Endothelial cell of umbilical vein (primary cell): Measurements from ENCODE around the gene CNRIP1. TPM values are rescaled to one million over a fixed set of nuclear protein-coding genes. Genes with fewer than 3 reads are reported as not detected.

Experiments used
- BruUV-seq: library from RNA; stranded (reverse); fragments of 400-500 nt; replicated peaks from 2 replicates; lab custom pipeline; 2021; lab: Mats Ljungman, UMichigan
- CTCF ChIA-PET: fragments of 300-600, 350-600 bp; sonication (Branson Sonifier 250); formaldehyde crosslinking; loops from one replicate; lab custom pipeline; 2021; ENCODE audit warnings: antibody characterized with exemption, inconsistent platforms; lab: Charles Lee
- POLR2A ChIA-PET: fragments of 300-600, 350-600 bp; sonication (Branson Sonifier 250); formaldehyde crosslinking; loops from one replicate; lab custom pipeline; 2021; ENCODE audit warnings: antibody characterized with exemption, inconsistent platforms; lab: Charles Lee
- DNase-seq: peaks from one replicate; pipeline ENCODE4 v3.0.0-alpha.2; 2011; ENCODE audit warnings: low read depth, low spot score
- FAIRE-seq: peaks from 2 replicates; lab custom pipeline; 2011; peaks lifted over from hg19 to GRCh38; lab: Jason Lieb, UNC
- H2AFZ ChIP-seq: 2 replicates; pipeline ENCODE4 v1.6.0; 2012; ENCODE audit warnings: low read depth, low read length, control low read depth, inconsistent platforms
- H3K27ac ChIP-seq: 2 replicates; pipeline ENCODE4 v1.5.1; 2011; ENCODE audit warnings: low read depth, mild to moderate bottlenecking, control low read depth, low read length, moderate library complexity; ENCODE audit not compliant: insufficient read depth
- H3K27me3 ChIP-seq, 2 experiments: 2 replicates each; pipeline versions ENCODE4 v1.6.0 to v1.6.1; 2011; ENCODE audit warnings: low read length in 2 of 2, mixed read lengths in 1 of 2; ENCODE audit not compliant: control insufficient read depth in 2 of 2, insufficient read depth in 2 of 2
- H3K36me3 ChIP-seq, 2 experiments: 2 replicates in 1 of 2; 3 replicates in 1 of 2; pipeline ENCODE4 v1.5.1; 2011; ENCODE audit warnings: low read length in 2 of 2, mild to moderate bottlenecking in 1 of 2, moderate library complexity in 1 of 2; ENCODE audit not compliant: control insufficient read depth in 2 of 2, insufficient read depth in 2 of 2; ENCODE audit errors: extremely low read depth in 1 of 2
- H3K4me1 ChIP-seq: 3 replicates; pipeline ENCODE4 v1.5.1; 2011; ENCODE audit warnings: mild to moderate bottlenecking, low read length; ENCODE audit not compliant: control insufficient read depth, insufficient read depth; ENCODE audit errors: extremely low read depth
- H3K4me2 ChIP-seq: 2 replicates; pipeline ENCODE4 v1.6.1; 2011; ENCODE audit warnings: low read length, control low read depth, mixed read lengths; ENCODE audit not compliant: insufficient read depth
- H3K4me3 ChIP-seq, 3 experiments: fragments of 200-600 bp in 1 of 3; sonication (generic), shearing (Covaris generic) in 1 of 3; replicated peaks in 1 of 3; 2 replicates each; pipeline ENCODE4 v1.5.1; 2011 to 2016; ENCODE audit warnings: control low read depth in 3 of 3, low read length in 3 of 3, mild to moderate bottlenecking in 2 of 3, inconsistent platforms in 1 of 3, low read depth in 1 of 3, moderate library complexity in 1 of 3; ENCODE audit not compliant: insufficient read depth in 1 of 3
- H3K79me2 ChIP-seq: 2 replicates; pipeline ENCODE4 v1.6.0; 2012; ENCODE audit warnings: low read length, inconsistent platforms; ENCODE audit not compliant: control insufficient read depth, insufficient read depth
- H3K9ac ChIP-seq: replicated peaks from 2 replicates; pipeline ENCODE3; 2011; ENCODE audit warnings: low read length, control low read depth; ENCODE audit not compliant: insufficient read depth; ENCODE audit errors: extremely low read depth
- H3K9me1 ChIP-seq: replicated peaks from 3 replicates; pipeline ENCODE4 v1.6.0; 2011; ENCODE audit warnings: mild to moderate bottlenecking, low read length; ENCODE audit not compliant: control insufficient read depth, insufficient read depth; ENCODE audit errors: extremely low read depth
- H3K9me3 ChIP-seq: replicated peaks from 2 replicates; pipeline ENCODE4 v1.5.1; 2012; ENCODE audit warnings: low read length, inconsistent platforms; ENCODE audit not compliant: control insufficient read depth, insufficient read depth
- H4K20me1 ChIP-seq: replicated peaks from 2 replicates; pipeline ENCODE3; 2011; ENCODE audit warnings: mild to moderate bottlenecking, low read length; ENCODE audit not compliant: control insufficient read depth, insufficient read depth; ENCODE audit errors: extremely low read depth
- EZH2 ChIP-seq: IDR thresholded peaks from 2 replicates; pipeline ENCODE4 v1.6.1; 2012; ENCODE audit warnings: borderline replicate concordance, low read depth, mild to moderate bottlenecking, moderate library complexity, low read length, inconsistent platforms; ENCODE audit not compliant: severe bottlenecking
- FOS ChIP-seq: IDR thresholded peaks from 2 replicates; pipeline ENCODE4 v1.6.1; 2011; ENCODE audit warnings: mild to moderate bottlenecking, low read length, moderate library complexity, borderline replicate concordance; ENCODE audit not compliant: insufficient read depth
- GATA2 ChIP-seq: IDR thresholded peaks from 2 replicates; pipeline ENCODE4 v1.7.0; 2011; ENCODE audit warnings: low read depth, mild to moderate bottlenecking, moderate library complexity, mixed read lengths, low read length; ENCODE audit not compliant: insufficient read length, insufficient read depth
- JUN ChIP-seq: IDR thresholded peaks from 2 replicates; pipeline ENCODE4 v1.6.1; 2011; ENCODE audit warnings: borderline replicate concordance, low read depth; ENCODE audit not compliant: insufficient read length, insufficient read depth
- MAX ChIP-seq: IDR thresholded peaks from 2 replicates; pipeline ENCODE4 v1.6.1; 2011; ENCODE audit not compliant: insufficient read depth, insufficient read length
- MYC ChIP-seq: IDR thresholded peaks from one replicate; pipeline ENCODE4 v1.6.1; 2011; ENCODE audit warnings: mild to moderate bottlenecking, low read depth, low read length
- POLR2A ChIP-seq: IDR thresholded peaks from 2 replicates; pipeline ENCODE4 v1.6.1; 2012; ENCODE audit warnings: low read depth, mild to moderate bottlenecking, control low read depth, low read length
- POLR2AphosphoS5 ChIP-seq: IDR thresholded peaks from 2 replicates; pipeline ENCODE4 v1.6.1; 2012; ENCODE audit warnings: low read depth, mild to moderate bottlenecking, control low read depth, low read length, moderate library complexity; ENCODE audit not compliant: insufficient read depth
- dilution Hi-C: fragments of 300-500 bp; cut with MboI; formaldehyde crosslinking; loops from one replicate; pipeline ENCODE4 v1.15.0; 2019; ENCODE audit warnings: low sequenced_read_pairs; ENCODE audit not compliant: extremely low pct_ligation_motif_present
- intact Hi-C: fragments of 100-400 bp; cut with micrococcal nuclease; formaldehyde crosslinking; loops from one replicate; pipeline ENCODE4 v1.10.0; 2022
- polyA plus RNA-seq, 4 experiments: library from polyadenylated mRNA; depleted of rRNA in 3 of 4; stranded (reverse) in 3 of 4; unstranded in 1 of 4; fragments of >200 nt; gene quantifications; 2 replicates each; pipeline versions ENCODE4 v1.2.1 to v1.2.3, GENCODE V29; 2011 to 2012; ENCODE audit warnings: missing spikeins in 1 of 4
- total RNA-seq: library from RNA; stranded (reverse); gene quantifications from 2 replicates; pipeline ENCODE4 v1.2.3, GENCODE V29; 2021
- TF ChIP-seq, protein P1 (sequence below), 2 donors: IDR thresholded peaks; 1 replicate in 1 of 2; 2 replicates in 1 of 2; pipeline ENCODE4 v1.5.1; 2011; ENCODE audit warnings: low read length in 2 of 2, mild to moderate bottlenecking in 2 of 2, moderate library complexity in 2 of 2, control low read depth in 1 of 2, inconsistent platforms in 1 of 2, low read depth in 1 of 2; ENCODE audit not compliant: insufficient read depth in 1 of 2; ENCODE audit errors: extremely low read depth in 1 of 2

The CNRIP1 gene
- total and polyA plus RNA-seq, 2 donors (not counting 3 experiments of a cell fraction or from before 2014, with no cell fraction given), result 74.6 to 98.9 TPM

GRCh38 chr2:68317971-68318913 lies 1.5 kb downstream of the CNRIP1 start:
- H2AFZ ChIP-seq, result peak overlapping the region; percentile 86
- POLR2A ChIA-PET, result interaction anchor here (1.2 kb wide), 1 partner anchor 31 kb away, joined by 3 read pairs; no protein-coding TSS in a partner anchor
- peak overlapping the region; percentile 68 for H3K4me2 ChIP-seq
- peak overlapping the region; percentile 60 to 83 (median 79) for H3K4me3 ChIP-seq
- CTCF ChIA-PET, result interaction anchor here (0.9 to 1.9 kb wide), 6 partner anchors 14 to 196 kb away, joined by 3 to 11 read pairs (median 4); no protein-coding TSS in a partner anchor
- H3K79me2 ChIP-seq, result peaks cover 57% of the 10 kb centered on the region
- intact Hi-C loops (loop anchor here (1.0 to 2.0 kb wide), 2 partner anchors 45 to 123 kb away; no protein-coding TSS in a partner anchor), dilution Hi-C loops (no loop called here)
- no peaks in the 10 kb centered on the region for H3K9me1 ChIP-seq
- FAIRE-seq (peak; percentile 57), DNase-seq (peak; percentile 37)
- H3K36me3 ChIP-seq, result peaks cover 7 to 17% of the 10 kb centered on the region in 2 experiments
- no peaks in the 10 kb centered on the region for H3K27me3 ChIP-seq
- H3K27ac ChIP-seq, result peak overlapping the region; percentile 99
- BruUV-seq, result TSS peak; percentile 46
- H3K9me3 ChIP-seq, result no peaks in the 10 kb centered on the region
- H4K20me1 ChIP-seq, result no peaks in the 10 kb centered on the region
- H3K9ac ChIP-seq, result peak overlapping the region; percentile 93
- peaks cover 22% of the 10 kb centered on the region for H3K4me1 ChIP-seq
- TF ChIP-seq POLR2A, result peak; percentile 58
- no peak for TF ChIP-seq EZH2

- Histone ChIP-seq H3K9me3 (no peaks in the 10 kb centered on the region), H3K9me1 (no peaks in the 10 kb centered on the region), H3K27ac (no peak overlapping the region), H3K9ac (no peak overlapping the region), H3K36me3 (peaks cover 7 to 19% of the 10 kb centered on the region in 2 experiments), H3K27me3 (no peaks in the 10 kb centered on the region), H3K4me1 (peaks cover 22% of the 10 kb centered on the region), H3K79me2 (peaks cover 61% of the 10 kb centered on the region), H3K4me2 (no peak overlapping the region), H2AFZ (no peak overlapping the region), H3K4me3 (no peak overlapping the region), H4K20me1 (no peaks in the 10 kb centered on the region)
- ChIA-PET CTCF (interaction anchor here (0.8 to 1.8 kb wide), 5 partner anchors 9 to 194 kb away, joined by 3 to 6 read pairs (median 3); no protein-coding TSS in a partner anchor), POLR2A (no interaction called here)
- intact Hi-C loops, result no loop called here
- TF ChIP-seq GATA2 (no peak), EZH2 (no peak), FOS (no peak), JUN (no peak), POLR2AphosphoS5 (no peak), MAX (no peak), POLR2A (no peak), MYC (no peak)
- TF ChIP-seq, protein P1, sequence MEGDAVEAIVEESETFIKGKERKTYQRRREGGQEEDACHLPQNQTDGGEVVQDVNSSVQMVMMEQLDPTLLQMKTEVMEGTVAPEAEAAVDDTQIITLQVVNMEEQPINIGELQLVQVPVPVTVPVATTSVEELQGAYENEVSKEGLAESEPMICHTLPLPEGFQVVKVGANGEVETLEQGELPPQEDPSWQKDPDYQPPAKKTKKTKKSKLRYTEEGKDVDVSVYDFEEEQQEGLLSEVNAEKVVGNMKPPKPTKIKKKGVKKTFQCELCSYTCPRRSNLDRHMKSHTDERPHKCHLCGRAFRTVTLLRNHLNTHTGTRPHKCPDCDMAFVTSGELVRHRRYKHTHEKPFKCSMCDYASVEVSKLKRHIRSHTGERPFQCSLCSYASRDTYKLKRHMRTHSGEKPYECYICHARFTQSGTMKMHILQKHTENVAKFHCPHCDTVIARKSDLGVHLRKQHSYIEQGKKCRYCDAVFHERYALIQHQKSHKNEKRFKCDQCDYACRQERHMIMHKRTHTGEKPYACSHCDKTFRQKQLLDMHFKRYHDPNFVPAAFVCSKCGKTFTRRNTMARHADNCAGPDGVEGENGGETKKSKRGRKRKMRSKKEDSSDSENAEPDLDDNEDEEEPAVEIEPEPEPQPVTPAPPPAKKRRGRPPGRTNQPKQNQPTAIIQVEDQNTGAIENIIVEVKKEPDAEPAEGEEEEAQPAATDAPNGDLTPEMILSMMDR (IDR thresholded peaks at IDR 0.05; ENCODE audit: extremely low read depth in 1 of 2, insufficient read depth in 1 of 2, low read depth in 1 of 2, low read length in 2 of 2), result no peak
- FAIRE-seq, result no peak
- dilution Hi-C loops, result no loop called here
- BruUV-seq, result no TSS peak
- DNase-seq, result no peak
Measured at GRCh38 chr2:68316111-68316510, 3.6 kb downstream of the CNRIP1 start.
